HG03354 (cell line): Measurements from ENCODE around the gene PHRF1.
A peak's percentile ranks its signal among the peaks of the same experiment; 100 is the strongest.

Source experiments
- ATAC-seq: cut with Tn5 transposase; IDR thresholded peaks from one replicate; pipeline ENCODE4 v1.9.1; 2021; ENCODE audit warnings: mild to moderate bottlenecking; ENCODE audit not compliant: unreplicated experiment, poor library complexity, severe bottlenecking

Gene PHRF1

GRCh38 chr11:575996-576768 is at the start of gene PHRF1:
Gene PHRF1 (plus strand): TSS chr11:576470. CDS start chr11:581513, 5,043 bp downstream.
- ATAC-seq = peak; percentile 87

DNA sequence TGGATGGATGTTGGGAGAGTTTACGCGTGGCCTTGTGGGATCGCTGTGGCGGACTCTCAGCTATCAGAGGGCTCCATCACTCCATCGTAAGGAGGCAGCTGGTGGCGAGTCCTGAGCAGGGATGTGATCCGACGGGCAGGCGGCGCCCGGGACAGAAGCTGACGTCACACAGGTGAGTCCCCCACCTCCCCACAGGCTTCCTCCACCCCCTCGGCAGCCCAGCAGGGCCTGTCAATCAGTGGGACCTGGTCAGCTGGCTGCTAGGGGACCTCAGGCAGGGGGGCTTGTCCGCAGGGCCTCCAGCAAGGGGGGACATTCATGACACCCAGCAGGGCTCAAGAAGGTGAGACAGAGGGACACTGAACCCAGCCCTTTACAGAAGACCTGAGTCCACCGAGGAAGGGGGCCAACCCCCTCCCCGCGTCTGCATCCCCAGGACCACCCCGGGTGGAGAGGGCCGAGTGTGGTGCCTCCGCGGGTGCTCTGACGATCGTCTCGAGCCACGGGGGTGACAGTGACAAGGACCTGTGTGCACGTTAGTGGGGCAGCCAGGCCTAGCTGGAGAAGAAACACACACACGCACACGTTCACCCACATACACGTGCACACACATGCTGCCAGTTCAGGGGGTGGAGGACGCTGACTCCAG is 48.0 kb upstream of the PHRF1 start:
- no peak for ATAC-seq

DNA sequence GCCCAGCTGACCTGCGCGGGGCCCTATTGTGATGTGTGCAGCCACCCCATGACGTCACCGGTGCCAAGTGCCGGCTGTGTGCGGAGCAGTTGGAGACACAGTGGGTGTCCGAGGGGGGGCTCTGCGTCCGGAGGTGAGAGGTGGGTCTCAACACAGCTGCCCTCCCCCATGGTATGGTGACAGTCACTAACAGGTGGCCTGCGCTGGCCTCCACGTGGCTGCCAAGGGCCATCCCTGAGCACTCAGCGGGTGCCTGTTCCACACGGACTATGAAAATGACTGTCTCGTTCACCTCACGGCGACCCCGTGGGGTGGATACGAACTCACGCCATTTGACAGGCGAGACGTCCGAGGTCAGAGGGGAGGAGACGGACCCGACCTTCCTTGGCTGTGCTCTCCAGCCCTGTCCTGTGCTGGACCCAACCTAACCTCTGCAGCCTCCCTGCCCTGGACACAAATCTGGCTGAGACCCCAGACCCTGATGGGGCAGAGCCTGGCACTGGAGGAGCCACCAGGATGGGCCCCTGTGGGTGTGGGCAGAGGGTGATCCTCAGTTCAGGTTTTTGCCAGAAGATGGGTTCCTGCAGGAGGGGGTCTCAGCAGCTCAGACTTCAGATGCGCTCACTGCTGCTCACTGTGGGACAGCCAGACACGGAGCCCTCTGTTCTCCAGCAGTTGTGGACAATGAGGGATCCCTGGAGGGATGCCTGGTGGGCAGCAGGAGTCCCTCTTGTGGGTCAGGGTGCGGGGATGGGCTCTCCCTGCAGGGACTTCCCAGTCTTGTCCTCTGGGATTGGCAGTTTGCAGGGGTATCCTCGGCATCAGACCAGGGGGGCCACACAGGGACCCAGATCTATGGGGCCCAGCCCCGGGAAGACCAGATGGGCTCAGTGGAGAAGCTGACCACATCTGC is 47.2 kb upstream of the PHRF1 start:
- no peak for ATAC-seq

GRCh38 chr11:529728-530411 is 46.4 kb upstream of the PHRF1 start:
- no peak for ATAC-seq

- no peak for ATAC-seq
These were observed 45.1 kb upstream of the PHRF1 start for GRCh38 chr11:530960-531831.

GRCh38 chr11:531919-532526 is 44.2 kb upstream of the PHRF1 start:
- no peak for ATAC-seq

GRCh38 chr11:532527-532985 is 43.7 kb upstream of the PHRF1 start:
- no peak for ATAC-seq

DNA sequence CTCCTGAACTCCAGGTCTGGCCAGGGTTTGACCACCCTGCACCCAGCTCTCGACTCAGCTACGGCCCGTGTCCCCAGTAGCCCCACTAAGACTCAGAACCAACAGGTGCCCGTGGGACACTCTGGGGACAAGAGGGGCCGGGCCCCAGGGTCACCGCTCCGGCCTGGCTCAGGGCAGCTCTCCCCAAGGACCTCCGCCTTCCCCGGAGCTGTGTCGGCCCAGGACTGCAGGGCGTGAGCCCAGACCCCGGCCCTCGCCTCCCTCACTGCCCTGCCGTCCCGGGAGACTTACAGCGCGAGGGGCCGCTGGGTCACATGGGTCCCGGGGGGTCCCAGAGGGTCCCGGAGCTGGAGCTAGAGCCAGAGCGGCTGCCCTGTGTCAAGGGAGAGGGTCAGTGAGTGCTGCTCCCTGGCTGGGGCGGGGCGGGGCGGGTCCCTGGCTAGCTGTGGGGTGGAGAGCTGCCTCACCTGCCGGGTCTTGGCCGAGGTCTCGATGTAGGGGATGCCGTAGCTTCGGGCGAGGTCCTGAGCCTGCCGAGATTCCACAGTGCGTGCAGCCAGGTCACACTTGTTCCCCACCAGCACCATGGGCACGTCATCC is 43.2 kb upstream of the PHRF1 start:
- no peak for ATAC-seq

- ATAC-seq = no peak
These were observed 42.5 kb upstream of the PHRF1 start for GRCh38 chr11:533586-534395.

- peak; percentile 7 for ATAC-seq
These were observed 41.7 kb upstream of the PHRF1 start for GRCh38 chr11:534396-535209.

GRCh38 chr11:535210-535518 is 41.1 kb upstream of the PHRF1 start:
- peak; percentile 9 for ATAC-seq

DNA sequence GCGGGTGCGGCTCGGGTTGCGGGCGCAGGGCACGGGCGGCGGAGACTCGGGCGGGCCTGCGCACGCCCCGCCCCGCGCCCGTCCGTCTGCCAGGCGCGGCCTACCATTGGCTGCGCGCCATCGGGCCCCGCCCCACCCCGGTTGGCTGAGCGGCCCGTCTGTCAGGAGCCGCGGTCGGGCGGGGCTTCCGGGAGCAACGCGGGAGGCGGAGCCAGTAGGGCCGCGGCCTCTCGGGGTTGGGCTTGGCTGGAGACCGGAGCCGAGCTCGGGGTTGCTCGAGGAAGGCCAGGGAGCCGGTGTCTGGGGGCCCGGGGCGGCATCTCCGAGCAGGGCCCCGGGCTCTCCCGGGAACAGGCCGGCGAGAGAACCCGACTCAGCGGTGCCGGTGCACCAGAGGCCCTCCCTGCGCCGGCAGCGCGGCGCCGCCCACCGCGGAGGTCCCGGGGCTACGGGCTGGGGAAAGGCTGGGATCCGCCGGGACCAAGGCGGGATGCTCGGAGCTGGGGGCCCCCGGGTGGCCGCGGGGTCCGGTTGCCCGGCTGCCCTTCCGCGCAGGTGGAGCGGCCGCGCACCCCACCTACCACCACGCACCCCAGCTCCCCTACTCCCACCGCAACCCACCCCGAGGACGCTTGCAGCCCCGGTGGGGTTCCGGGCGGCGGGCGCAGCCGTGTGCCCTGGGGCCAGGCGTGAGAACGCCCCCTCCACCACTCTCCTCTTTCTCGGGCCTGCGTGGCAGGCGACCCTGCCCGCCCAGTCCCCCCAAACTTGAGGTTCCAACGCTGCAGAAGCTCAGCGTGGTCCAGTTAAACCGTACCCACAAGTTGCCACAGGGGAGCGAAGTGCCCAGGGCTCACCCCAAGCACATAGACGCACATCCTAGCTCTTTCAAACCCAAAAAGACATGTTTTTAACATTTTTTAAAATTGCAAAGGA is 40.5 kb upstream of the PHRF1 start, which contains the start of gene HRAS:
Gene HRAS, minus strand, starts transcription at position 58 of the 936 bp plus-strand sequence.
- ATAC-seq = peak; percentile 76

- ATAC-seq = peak; percentile 56
These were observed 39.2 kb upstream of the PHRF1 start, which contains the start of gene LRRC56 for GRCh38 chr11:536841-537621. Gene LRRC56 (plus strand): TSS chr11:537527. CDS start chr11:540685, 3,158 bp downstream.

- ATAC-seq = peak; percentile 1
These were observed 38.4 kb upstream of the PHRF1 start for GRCh38 chr11:537622-538430.
